H1 (cell line): ENCODE results near the gene CPTP. TPM values are rescaled to one million over a fixed set of nuclear protein-coding genes. Genes with fewer than 3 reads are reported as not detected.

Experiments used
- CTCF ChIA-PET: fragments of 300-600 bp; sonication (Branson Sonifier 250); formaldehyde crosslinking; loops from one replicate; lab custom pipeline; 2021; ENCODE audit not compliant: partially characterized antibody; lab: Charles Lee
- POLR2A ChIA-PET: fragments of 300-600 bp; sonication (Branson Sonifier 250); formaldehyde crosslinking; loops from one replicate; lab custom pipeline; 2021; ENCODE audit warnings: inconsistent platforms; ENCODE audit not compliant: partially characterized antibody; lab: Charles Lee
- DNase-seq, 2 experiments: peaks; one replicate each; pipeline versions ENCODE4 v3.0.0 to v3.0.0-alpha.2; 2010 to 2022; ENCODE audit warnings: low spot score in 2 of 2, low read depth in 1 of 2, mixed read lengths in 1 of 2
- FAIRE-seq: peaks from 2 replicates; lab custom pipeline; 2011; peaks lifted over from hg19 to GRCh38; lab: Jason Lieb, UNC
- H2AFZ ChIP-seq: 2 replicates; pipeline ENCODE4 v1.8.1; 2012; ENCODE audit warnings: low read length, inconsistent platforms
- H2AK5ac ChIP-seq: 2 replicates; pipeline ENCODE4 v1.6.1; 2013; ENCODE audit warnings: low read depth, low read length
- H2BK120ac ChIP-seq: replicated peaks from 2 replicates; pipeline ENCODE3; 2013; ENCODE audit warnings: low read depth, low read length, inconsistent platforms
- H2BK12ac ChIP-seq: 2 replicates; pipeline ENCODE4 v1.6.1; 2013; ENCODE audit warnings: low read depth, low read length
- H2BK15ac ChIP-seq: 2 replicates; pipeline ENCODE4 v1.6.1; 2013; ENCODE audit warnings: low read length
- H2BK20ac ChIP-seq: 2 replicates; pipeline ENCODE4 v1.6.1; 2013; ENCODE audit warnings: low read length
- H2BK5ac ChIP-seq: 2 replicates; pipeline ENCODE4 v1.6.1; 2013; ENCODE audit warnings: low read depth, low read length
- H3K14ac ChIP-seq: 2 replicates; pipeline ENCODE4 v1.6.1; 2013; ENCODE audit warnings: inconsistent platforms; ENCODE audit not compliant: insufficient read length
- H3K18ac ChIP-seq: 2 replicates; pipeline ENCODE4 v1.6.1; 2013; ENCODE audit warnings: low read length; ENCODE audit errors: extremely low read depth
- H3K23ac ChIP-seq: 2 replicates; pipeline ENCODE4 v1.6.1; 2013; ENCODE audit warnings: inconsistent platforms; ENCODE audit not compliant: insufficient read length
- H3K23me2 ChIP-seq: 2 replicates; pipeline ENCODE4 v1.6.1; 2013; ENCODE audit warnings: low read depth, low read length
- H3K27ac ChIP-seq: 2 replicates; pipeline ENCODE4 v1.6.1; 2011; ENCODE audit warnings: low read depth, low read length, inconsistent platforms
- H3K27me3 ChIP-seq, 4 experiments: replicated peaks in 1 of 4; 1 replicate in 1 of 4; 2 replicates in 3 of 4; pipeline versions ENCODE4 v1.6.1 to v1.8.1; 2011 to 2013; ENCODE audit warnings: low read length in 3 of 4, mild to moderate bottlenecking in 3 of 4, inconsistent platforms in 2 of 4, mixed read lengths in 2 of 4, moderate library complexity in 1 of 4; ENCODE audit not compliant: control insufficient read depth in 3 of 4, insufficient read depth in 3 of 4; ENCODE audit errors: extremely low read depth in 1 of 4
- H3K36me3 ChIP-seq, 4 experiments: 2 replicates each; pipeline versions ENCODE4 v1.6.1 to v1.8.1; 2011 to 2013; ENCODE audit warnings: mild to moderate bottlenecking in 4 of 4, low read length in 3 of 4, moderate library complexity in 2 of 4, control low read depth in 1 of 4, inconsistent platforms in 1 of 4; ENCODE audit not compliant: insufficient read depth in 4 of 4, control insufficient read depth in 2 of 4
- H3K4ac ChIP-seq: replicated peaks from 2 replicates; pipeline ENCODE3; 2013; ENCODE audit warnings: low read length, low read depth, mixed read lengths, inconsistent platforms; ENCODE audit not compliant: insufficient read length
- H3K4me1 ChIP-seq, 4 experiments: replicated peaks in 1 of 4; 1 replicate in 1 of 4; 2 replicates in 3 of 4; pipeline versions ENCODE4 v1.6.1 to v1.8.1; 2011 to 2013; ENCODE audit warnings: low read length in 3 of 4, inconsistent platforms in 2 of 4, mixed read lengths in 1 of 4; ENCODE audit not compliant: insufficient read depth in 4 of 4, control insufficient read depth in 3 of 4
- H3K4me2 ChIP-seq, 2 experiments: 2 replicates each; pipeline versions ENCODE4 v1.6.1 to v1.8.1; 2011 to 2013; ENCODE audit warnings: low read depth in 2 of 2, low read length in 2 of 2, control low read depth in 1 of 2, inconsistent platforms in 1 of 2, mild to moderate bottlenecking in 1 of 2; ENCODE audit not compliant: insufficient read depth in 1 of 2
- H3K4me3 ChIP-seq, 4 experiments: fragments of 200-600, 300-600 bp in 1 of 4; sonication (generic), shearing (Covaris generic), sonication (Bioruptor Twin) in 1 of 4; 2 replicates each; pipeline versions ENCODE4 v1.5.1 to v1.8.1; 2011 to 2016; ENCODE audit warnings: low read length in 4 of 4, low read depth in 3 of 4, control low read depth in 2 of 4, inconsistent platforms in 2 of 4, mild to moderate bottlenecking in 2 of 4, mixed read lengths in 1 of 4, moderate library complexity in 1 of 4; ENCODE audit not compliant: insufficient read depth in 2 of 4; ENCODE audit errors: extremely low read depth in 1 of 4
- H3K56ac ChIP-seq: replicated peaks from 2 replicates; pipeline ENCODE3; 2013; ENCODE audit warnings: low read depth, mild to moderate bottlenecking, mixed read lengths, low read length, inconsistent platforms; ENCODE audit not compliant: insufficient read length
- H3K79me1 ChIP-seq: 2 replicates; pipeline ENCODE4 v1.6.1; 2013; ENCODE audit warnings: low read depth, low read length, control low read depth
- H3K79me2 ChIP-seq, 2 experiments: 2 replicates each; pipeline versions ENCODE4 v1.6.1 to v1.8.1; 2012 to 2013; ENCODE audit warnings: low read length in 2 of 2, mild to moderate bottlenecking in 2 of 2, inconsistent platforms in 1 of 2; ENCODE audit not compliant: insufficient read depth in 2 of 2, control insufficient read depth in 1 of 2
- H3K9ac ChIP-seq, 4 experiments: replicated peaks in 1 of 4; 1 replicate in 1 of 4; 2 replicates in 3 of 4; pipeline versions ENCODE4 v1.6.1 to v1.8.1; 2011 to 2013; ENCODE audit warnings: low read depth in 3 of 4, low read length in 3 of 4, control low read depth in 2 of 4, mild to moderate bottlenecking in 2 of 4, moderate library complexity in 2 of 4, inconsistent platforms in 1 of 4; ENCODE audit errors: extremely low read depth in 1 of 4
- H3K9me3 ChIP-seq, 2 experiments: 2 replicates each; pipeline versions ENCODE4 v1.6.1 to v1.8.1; 2012 to 2013; ENCODE audit warnings: mild to moderate bottlenecking in 2 of 2, moderate library complexity in 2 of 2, control low read depth in 1 of 2, inconsistent platforms in 1 of 2, low read depth in 1 of 2, low read length in 1 of 2, mixed read lengths in 1 of 2; ENCODE audit not compliant: insufficient read depth in 2 of 2
- H4K20me1 ChIP-seq, 2 experiments: replicated peaks in 1 of 2; 2 replicates each; pipeline versions ENCODE3 to v1.8.1; 2011 to 2013; ENCODE audit warnings: inconsistent platforms in 2 of 2, low read length in 2 of 2, mild to moderate bottlenecking in 1 of 2; ENCODE audit not compliant: insufficient read depth in 2 of 2, control insufficient read depth in 1 of 2
- H4K5ac ChIP-seq: 2 replicates; pipeline ENCODE4 v1.6.1; 2013; ENCODE audit warnings: low read length, low read depth, mixed read lengths, inconsistent platforms; ENCODE audit not compliant: insufficient read length
- H4K8ac ChIP-seq: 2 replicates; pipeline ENCODE4 v1.8.0; 2013; ENCODE audit warnings: mild to moderate bottlenecking, moderate library complexity, low read length, inconsistent platforms; ENCODE audit not compliant: insufficient read depth; ENCODE audit errors: extremely low read depth
- H4K91ac ChIP-seq: replicated peaks from 2 replicates; pipeline ENCODE3; 2013; ENCODE audit warnings: low read length, mixed read lengths, inconsistent platforms; ENCODE audit not compliant: insufficient read length
- CHD2 ChIP-seq: IDR thresholded peaks from 2 replicates; pipeline ENCODE4 v1.6.1; 2012; ENCODE audit warnings: low read length, improper control_type of control experiment
- CREB1 ChIP-seq: IDR thresholded peaks from 2 replicates; pipeline ENCODE4 v1.6.1; 2012; ENCODE audit warnings: inconsistent platforms
- E2F6 ChIP-seq: IDR thresholded peaks from 2 replicates; pipeline ENCODE4 v1.6.1; 2012; ENCODE audit warnings: inconsistent platforms
- RNF2 ChIP-seq: fragments of 200-900, 300-1000 bp; sonication (generic); IDR thresholded peaks from 2 replicates; pipeline ENCODE4 v1.7.1; 2016; ENCODE audit warnings: borderline replicate concordance, low read depth, mild to moderate bottlenecking, antibody characterized with exemption, low read length; ENCODE audit not compliant: poor library complexity, severe bottlenecking; ENCODE audit errors: missing control alignments
- SP1 ChIP-seq: IDR thresholded peaks from 2 replicates; pipeline ENCODE4 v1.6.1; 2011; ENCODE audit warnings: low read depth, low read length
- YY1 ChIP-seq: IDR thresholded peaks from 2 replicates; pipeline ENCODE4 v1.6.1; 2011; ENCODE audit warnings: low read depth, mild to moderate bottlenecking, low read length
- WGBS, 2 experiments: shearing (Covaris generic) in 1 of 2; methylation state at CpG; one replicate each; pipeline versions ENCODE4 v1.1.6 to v1.1.7; 2013 to 2015; ENCODE audit warnings: low lambda C conversion rate in 2 of 2, mixed read lengths in 2 of 2, inconsistent platforms in 1 of 2, low coverage in 1 of 2, missing lambda C conversion rate in 1 of 2; ENCODE audit not compliant: insufficient replicate concordance in 2 of 2, insufficient coverage in 1 of 2, insufficient read length in 1 of 2; ENCODE audit errors: extremely low coverage in 1 of 2, missing lambda C conversion rate in 1 of 2; 5-methylcytosine and 5-hydroxymethylcytosine counted together
- polyA plus RNA-seq, 7 experiments: library from polyadenylated mRNA; depleted of rRNA in 3 of 7; stranded (reverse) in 5 of 7; unstranded in 2 of 7; fragments of >200 nt in 5 of 7; fragments of 200-250 nt in 2 of 7; gene quantifications; 1 replicate in 5 of 7; 2 replicates in 1 of 7; 4 replicates in 1 of 7; pipeline versions ENCODE4 v1.2.1 to v1.2.3, GENCODE V29; 2011 to 2013; ENCODE audit warnings: missing spikeins in 2 of 7, mixed read lengths in 2 of 7
- total RNA-seq: library from RNA; stranded (reverse); fragmentation: NEBNext Ultra II Directional; extraction: Animal tissue kit (Norgen Biotek cat#: 25700); gene quantifications from 2 replicates; pipeline ENCODE4 v1.2.1, GENCODE V29; 2021

CPTP gene
- total and polyA plus RNA-seq, 2 of the 8 experiments (the other 6 are each of a cell fraction or from before 2014, with no cell fraction given) = 8.1 to 10.6 TPM

- H2BK20ac ChIP-seq = no peak overlapping the region
- H3K23ac ChIP-seq = no peak overlapping the region
- peaks cover 9 to 17% (median 14%) of the 10 kb centered on the region in 4 experiments for H3K27me3 ChIP-seq
- no peak overlapping the region for H3K9ac ChIP-seq
- no peak overlapping the region for H2AFZ ChIP-seq
- H3K4me2 ChIP-seq = peak overlapping the region; percentile 61 to 62
- no peaks in the 10 kb centered on the region for H3K36me3 ChIP-seq
- peak overlapping the region; percentile 51; the same call in 1 of the 2 replicates for H4K8ac ChIP-seq
- H3K56ac ChIP-seq = no peak overlapping the region
- H3K79me2 ChIP-seq = peaks cover 0 to 14% of the 10 kb centered on the region in 2 experiments; a peak in 3 of 4 replicates
- H2AK5ac ChIP-seq = 0 out of 2 replicates have a peak overlapping the region, but pooled peaks have one; percentile 2
- no peak overlapping the region for H3K14ac ChIP-seq
- no peak overlapping the region; the same call in 1 of the 2 replicates for H3K18ac ChIP-seq
- H3K4ac ChIP-seq = no peak overlapping the region
- peaks cover 4 to 15% of the 10 kb centered on the region in 2 experiments for H4K20me1 ChIP-seq
- ChIA-PET CTCF (interaction anchor here (0.7 to 3.4 kb wide), 9 partner anchors 9 to 408 kb away, joined by 3 to 40 read pairs (median 4); no protein-coding TSS in a partner anchor), POLR2A (interaction anchor here (0.7 to 5.1 kb wide), 11 partner anchors 8 to 64 kb away, joined by 3 to 80 read pairs (median 5); partner anchors contain the start of genes AURKAIP1 and CCNL2)
- H2BK15ac ChIP-seq = 0 out of 2 replicates have a peak overlapping the region, but pooled peaks have one; percentile 29
- peak overlapping the region; percentile 8 to 48 (median 23); a peak in 5 of 8 replicates for H3K4me3 ChIP-seq
- peaks cover 27% of the 10 kb centered on the region; the same call in 1 of the 2 replicates for H3K23me2 ChIP-seq
- 73% methylated on average over 25 of the region's 29 CpGs; no CpG with 5 or more reads in 1 of the 2 experiments for WGBS, 2 experiments
- no peak for TF ChIP-seq RNF2
- TF ChIP-seq CREB1 = no peak
- TF ChIP-seq SP1 = no peak
- TF ChIP-seq E2F6 = peak; percentile 54
- TF ChIP-seq CHD2 = no peak
- TF ChIP-seq YY1 = no peak
- peak overlapping the region; percentile 90; the same call in 1 of the 2 replicates for H2BK12ac ChIP-seq
- FAIRE-seq (no peak), DNase-seq (no peak)
- H3K27ac ChIP-seq = no peak overlapping the region
- no peak overlapping the region for H4K5ac ChIP-seq
- H3K9me3 ChIP-seq = no peaks in the 10 kb centered on the region
- H2BK5ac ChIP-seq = no peak overlapping the region
- H2BK120ac ChIP-seq = no peak overlapping the region
- no peak overlapping the region for H4K91ac ChIP-seq
- H3K79me1 ChIP-seq = peaks cover 4% of the 10 kb centered on the region
- peaks cover 0 to 49% (median 33%) of the 10 kb centered on the region in 4 experiments; a peak in 6 of 7 replicates for H3K4me1 ChIP-seq
Observed at GRCh38 chr1:1351511-1352427, 27.2 kb downstream of the CPTP start.
